ENCODE data around the gene REEP1.

REEP1 gene

GRCh38 chr2:86195808-86196387 lies 141.5 kb downstream of the REEP1 start:
- no peak for DNase-seq (ENCODE audit: low read depth)

- DNase-seq (ENCODE audit: low read depth) = peak; percentile 97
Measured at GRCh38 chr2:86195055-86195807, 142.2 kb downstream of the REEP1 start, which contains the start of gene IMMT. Gene IMMT (minus strand): TSS chr2:86195462. CDS start chr2:86195382, 80 bp downstream.

- DNase-seq (ENCODE audit: low read depth) = no peak
Measured at GRCh38 chr2:86194751-86195054, 142.7 kb downstream of the REEP1 start.

GRCh38 chr2:86193901-86194567 lies 143.4 kb downstream of the REEP1 start:
- DNase-seq (ENCODE audit: low read depth) = no peak

GRCh38 chr2:86189782-86190416 lies 147.5 kb downstream of the REEP1 start:
- no peak for DNase-seq (ENCODE audit: low read depth)

GRCh38 chr2:86186431-86186830 lies 151.0 kb downstream of the REEP1 start:
- DNase-seq (ENCODE audit: low read depth) = no peak

GRCh38 chr2:86185517-86186212 lies 151.8 kb downstream of the REEP1 start:
- DNase-seq (ENCODE audit: low read depth) = no peak

GRCh38 chr2:86176597-86176996 lies 160.8 kb downstream of the REEP1 start:
- DNase-seq (ENCODE audit: low read depth) = no peak

GRCh38 chr2:86175828-86176227 lies 161.6 kb downstream of the REEP1 start:
- DNase-seq (ENCODE audit: low read depth) = no peak

GRCh38 chr2:86174445-86174844 lies 163.0 kb downstream of the REEP1 start:
- no peak for DNase-seq (ENCODE audit: low read depth)

- DNase-seq (ENCODE audit: low read depth) = no peak
Measured at GRCh38 chr2:86172610-86173009, 164.8 kb downstream of the REEP1 start.

- no peak for DNase-seq (ENCODE audit: low read depth)
Measured at GRCh38 chr2:86171295-86171694, 166.1 kb downstream of the REEP1 start.

GRCh38 chr2:86170449-86170848 lies 167.0 kb downstream of the REEP1 start:
- DNase-seq (ENCODE audit: low read depth) = no peak

Data from activated T-cell treated with anti-CD3 and anti-CD28 coated beads for 48 hours (primary cell).